HG02763 (cell line): ENCODE measurements around the gene PLD3.

Experiments
- ATAC-seq: cut with Tn5 transposase; IDR thresholded peaks from one replicate; pipeline ENCODE4 v1.9.1; 2021; ENCODE audit warnings: mild to moderate bottlenecking, moderate library complexity; ENCODE audit not compliant: unreplicated experiment

The PLD3 gene

GRCh38 chr19:40348125-40348913, at the start of gene PLD3, which contains the start of gene C19orf47:
TSS of gene PLD3 (plus strand) at chr19:40348695. CDS start at chr19:40366484, 17,789 bp downstream.
TSS of gene C19orf47 (minus strand) at chr19:40348397. CDS start at chr19:40341857, 6,540 bp downstream.
- ATAC-seq = peak; percentile 95

- no peak for ATAC-seq
Observed at GRCh38 chr19:40300668-40301067, 47.8 kb upstream of the PLD3 start.

GRCh38 chr19:40302224-40303011, 46.1 kb upstream of the PLD3 start:
- no peak for ATAC-seq

GRCh38 chr19:40303765-40304164, 44.7 kb upstream of the PLD3 start:
- no peak for ATAC-seq

- ATAC-seq = no peak
Observed at GRCh38 chr19:40304306-40304705, 44.2 kb upstream of the PLD3 start.

- no peak for ATAC-seq
Observed at GRCh38 chr19:40305403-40305802, 43.1 kb upstream of the PLD3 start.

GRCh38 chr19:40309666-40310065, 38.8 kb upstream of the PLD3 start:
- no peak for ATAC-seq

GRCh38 chr19:40312533-40312932, 36.0 kb upstream of the PLD3 start:
- no peak for ATAC-seq

- ATAC-seq = no peak
Observed at GRCh38 chr19:40313229-40313983, 35.1 kb upstream of the PLD3 start.

- ATAC-seq = no peak
Observed at GRCh38 chr19:40314656-40315055, 33.8 kb upstream of the PLD3 start.

GRCh38 chr19:40315812-40316470, 32.6 kb upstream of the PLD3 start:
- ATAC-seq = no peak

GRCh38 chr19:40317338-40317737, 31.2 kb upstream of the PLD3 start:
- ATAC-seq = no peak

GRCh38 chr19:40320558-40320935, 27.9 kb upstream of the PLD3 start:
- ATAC-seq = no peak

- ATAC-seq = no peak
Observed at GRCh38 chr19:40321076-40321475, 27.4 kb upstream of the PLD3 start.

GRCh38 chr19:40321566-40322270, 26.8 kb upstream of the PLD3 start:
- ATAC-seq = no peak

- no peak for ATAC-seq
Observed at GRCh38 chr19:40322271-40322610, 26.3 kb upstream of the PLD3 start.

- no peak for ATAC-seq
Observed at GRCh38 chr19:40322951-40323615, 25.4 kb upstream of the PLD3 start.

GRCh38 chr19:40323705-40324104, 24.8 kb upstream of the PLD3 start:
- ATAC-seq = no peak

GRCh38 chr19:40326201-40326600, 22.3 kb upstream of the PLD3 start:
- no peak for ATAC-seq

- no peak for ATAC-seq
Observed at GRCh38 chr19:40331052-40331451, 17.4 kb upstream of the PLD3 start.
